Dermis blood vessel endothelial cell (primary cell): ENCODE results near the gene RFXANK. TPM values are rescaled to one million over a fixed set of nuclear protein-coding genes. Genes with fewer than 3 reads are reported as not detected.
"Not testable (repeated sequence)": the region's sequence is repeated elsewhere in the genome, so short reads cannot be mapped to it uniquely, and the experiment has no call there.

Source experiments
- DNase-seq: peaks from one replicate; pipeline ENCODE4 v3.0.0; 2010
- total RNA-seq: library from RNA; depleted of rRNA; stranded (reverse); fragments of >200 nt; gene quantifications from 2 replicates; pipeline ENCODE4 v1.2.3, GENCODE V29; 2014

The RFXANK gene
- total RNA-seq, 1 donor from 2014 or later = 108 TPM

DNA sequence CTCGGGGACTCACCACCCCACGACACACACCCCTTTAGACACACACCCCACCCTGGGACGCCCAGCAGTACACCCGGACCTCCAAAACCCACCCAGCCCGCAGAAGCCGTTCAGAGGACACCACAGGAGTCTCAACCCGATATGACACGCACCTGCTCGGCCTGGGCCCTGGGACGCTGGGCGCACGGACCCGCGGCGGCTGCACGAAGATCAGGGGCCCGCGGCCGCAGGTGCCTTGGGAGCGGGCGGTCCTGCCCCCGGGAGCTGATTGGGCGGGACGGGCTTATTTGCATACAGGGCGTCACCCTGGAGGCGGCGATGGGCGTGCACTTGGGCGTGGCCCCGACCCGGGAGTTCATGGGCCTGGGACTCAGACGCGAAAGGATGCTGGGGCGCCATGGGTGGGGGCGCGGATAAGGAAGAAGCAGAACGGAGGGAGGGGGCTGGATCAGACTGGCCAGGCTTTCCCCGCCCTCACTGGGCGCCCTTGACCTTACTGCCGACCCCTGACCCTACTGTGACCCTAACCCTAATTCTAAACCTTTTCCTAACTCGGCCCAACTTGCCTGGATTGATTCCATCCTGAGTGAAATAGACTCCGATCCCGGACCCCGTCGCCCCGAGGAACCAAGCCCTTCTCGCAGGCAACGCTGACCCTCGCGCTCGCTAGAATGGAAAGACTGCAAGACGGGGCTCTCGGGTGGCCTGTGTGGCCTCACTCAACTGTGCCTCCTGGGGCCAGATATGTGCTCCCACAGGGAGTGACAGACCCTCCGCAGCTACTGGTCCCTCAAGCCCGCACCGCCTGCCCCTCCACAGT, 21.8 kb upstream of the RFXANK start, which contains the start of gene MEF2B:
TSS of gene MEF2B (minus strand) at position 211 of the 820 bp plus-strand sequence. CDS start 19,528 bp downstream, outside the sequence.
- DNase-seq = peak; percentile 77

- DNase-seq = no peak
Observed at GRCh38 chr19:19170873-19171672, 21.0 kb upstream of the RFXANK start.

- DNase-seq = no peak
Observed at GRCh38 chr19:19171821-19172532, 20.1 kb upstream of the RFXANK start.

DNA sequence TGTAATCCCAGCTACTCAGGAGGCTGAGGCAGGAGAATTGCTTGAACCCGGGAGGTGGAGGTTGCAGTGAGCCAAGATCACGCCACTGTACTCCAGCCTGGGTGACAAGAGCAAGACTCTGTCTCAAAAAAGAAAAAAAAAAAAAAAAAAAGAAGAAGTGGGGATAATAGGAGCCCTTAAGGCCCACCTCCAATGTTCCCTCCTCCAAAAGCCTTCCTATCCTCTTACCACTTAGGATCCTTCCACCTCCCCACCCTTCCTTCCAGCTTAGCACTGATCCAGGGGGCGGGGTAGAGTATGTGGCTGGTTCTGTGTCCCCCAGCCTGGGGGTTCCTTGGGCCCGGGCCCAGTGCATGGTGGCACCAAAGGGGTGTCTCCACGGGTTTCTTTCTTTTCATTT, 18.8 kb upstream of the RFXANK start:
- not testable (repeated sequence) for DNase-seq

- no peak for DNase-seq
Observed at GRCh38 chr19:19176950-19177349, 15.1 kb upstream of the RFXANK start.

GRCh38 chr19:19179548-19180441, 12.3 kb upstream of the RFXANK start:
- DNase-seq = no peak

DNA sequence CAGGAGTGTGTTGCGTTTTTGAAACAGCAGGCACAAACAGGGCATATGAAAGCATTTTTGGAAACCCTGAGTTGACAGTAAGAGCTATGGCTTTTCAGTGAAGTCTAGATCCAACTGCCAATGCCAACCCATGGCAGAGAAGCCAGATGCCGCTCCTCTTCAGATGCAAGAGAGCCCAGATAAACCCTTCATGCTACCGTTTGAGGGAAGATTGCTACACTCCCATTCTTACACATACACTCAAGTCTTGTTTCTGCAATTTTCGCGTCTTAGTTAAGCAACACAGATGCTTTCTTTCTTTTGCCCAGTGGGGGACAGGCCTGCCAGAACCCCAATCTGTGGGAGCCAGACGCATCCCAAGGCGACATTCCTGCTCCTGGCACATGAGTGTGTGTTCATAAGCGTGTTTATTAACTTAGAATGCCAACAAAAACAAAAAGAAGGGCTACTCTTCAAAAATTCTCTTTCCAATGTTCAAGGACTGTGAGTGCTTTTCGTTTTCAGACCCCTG, 10.5 kb upstream of the RFXANK start:
- DNase-seq = no peak

DNA sequence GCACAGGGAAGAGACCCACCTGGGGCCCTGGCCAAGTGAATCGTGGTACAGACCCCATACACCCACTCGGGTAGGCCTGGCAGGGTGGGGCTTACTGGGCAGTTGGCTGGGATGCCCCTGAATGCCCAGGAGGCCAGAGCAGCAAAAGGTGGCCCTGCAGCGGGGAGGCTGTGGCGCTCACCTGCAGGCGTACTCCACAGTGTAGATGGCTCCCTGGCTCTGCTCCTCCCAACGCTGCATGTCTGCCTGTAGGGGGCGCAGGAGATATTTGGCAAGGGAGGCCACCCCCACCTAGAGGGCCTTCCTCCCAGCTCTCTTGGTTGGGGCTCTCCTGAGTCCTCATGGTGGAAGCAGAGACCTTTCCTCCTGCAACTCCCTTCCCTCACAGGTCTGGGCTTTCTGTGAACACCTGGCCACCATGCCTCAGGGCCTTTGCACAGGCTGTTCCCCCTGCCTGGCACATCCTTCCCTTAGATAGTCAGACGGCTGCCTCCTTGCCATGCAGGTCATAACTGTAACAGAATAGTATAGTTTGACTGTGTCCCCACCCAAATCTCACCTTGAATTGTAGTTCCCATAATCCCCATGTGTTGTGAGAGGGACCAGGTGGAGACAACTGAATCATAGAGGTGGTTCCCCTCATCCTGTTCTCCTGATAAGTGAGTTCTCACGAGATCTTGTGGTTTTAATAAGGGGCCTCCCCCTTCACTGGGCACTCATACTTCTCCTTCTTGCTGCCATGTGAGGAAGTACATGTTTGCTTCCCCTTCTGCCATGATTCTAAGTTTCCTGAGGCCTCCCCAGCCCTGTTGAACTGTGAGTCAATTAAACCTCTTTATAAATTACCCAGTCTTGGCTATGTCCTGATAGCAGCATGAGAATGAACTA, 6.0 kb upstream of the RFXANK start:
- peak; percentile 77 for DNase-seq

- no peak for DNase-seq
Observed at GRCh38 chr19:19186742-19187141, 5.3 kb upstream of the RFXANK start.

- no peak for DNase-seq
Observed at GRCh38 chr19:19191768-19192077, 335 bp upstream of the RFXANK start.

GRCh38 chr19:19192910-19193423, 909 bp downstream of the RFXANK start:
- peak; percentile 50 for DNase-seq

- peak; percentile 45 for DNase-seq
Observed at GRCh38 chr19:19193926-19194325, 1.9 kb downstream of the RFXANK start.

GRCh38 chr19:19201697-19202630, 9.9 kb downstream of the RFXANK start:
- DNase-seq = no peak

DNA sequence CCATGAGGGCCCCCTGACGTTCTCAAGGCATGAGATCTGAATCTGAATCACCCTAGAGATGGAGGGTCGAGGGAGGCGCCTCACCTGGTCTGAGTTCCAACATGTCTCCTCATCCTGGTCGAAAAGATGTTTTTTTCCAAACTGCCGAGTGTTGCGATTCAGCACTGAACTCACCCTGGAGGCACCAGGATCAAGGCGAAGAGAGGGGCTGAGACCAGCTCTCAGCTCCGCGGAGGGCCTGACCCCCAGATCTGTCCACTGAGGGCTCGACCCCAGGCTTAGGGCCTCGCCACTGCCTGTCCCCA, 10.6 kb downstream of the RFXANK start:
- DNase-seq = no peak

GRCh38 chr19:19203012-19203856, 11.2 kb downstream of the RFXANK start, which contains the start of gene NR2C2AP:
NR2C2AP (minus strand) TSS chr19:19203414; CDS start chr19:19203060, 354 bp downstream.
- DNase-seq = peak; percentile 94

GRCh38 chr19:19204181-19204580, 12.1 kb downstream of the RFXANK start:
- DNase-seq = no peak

DNA sequence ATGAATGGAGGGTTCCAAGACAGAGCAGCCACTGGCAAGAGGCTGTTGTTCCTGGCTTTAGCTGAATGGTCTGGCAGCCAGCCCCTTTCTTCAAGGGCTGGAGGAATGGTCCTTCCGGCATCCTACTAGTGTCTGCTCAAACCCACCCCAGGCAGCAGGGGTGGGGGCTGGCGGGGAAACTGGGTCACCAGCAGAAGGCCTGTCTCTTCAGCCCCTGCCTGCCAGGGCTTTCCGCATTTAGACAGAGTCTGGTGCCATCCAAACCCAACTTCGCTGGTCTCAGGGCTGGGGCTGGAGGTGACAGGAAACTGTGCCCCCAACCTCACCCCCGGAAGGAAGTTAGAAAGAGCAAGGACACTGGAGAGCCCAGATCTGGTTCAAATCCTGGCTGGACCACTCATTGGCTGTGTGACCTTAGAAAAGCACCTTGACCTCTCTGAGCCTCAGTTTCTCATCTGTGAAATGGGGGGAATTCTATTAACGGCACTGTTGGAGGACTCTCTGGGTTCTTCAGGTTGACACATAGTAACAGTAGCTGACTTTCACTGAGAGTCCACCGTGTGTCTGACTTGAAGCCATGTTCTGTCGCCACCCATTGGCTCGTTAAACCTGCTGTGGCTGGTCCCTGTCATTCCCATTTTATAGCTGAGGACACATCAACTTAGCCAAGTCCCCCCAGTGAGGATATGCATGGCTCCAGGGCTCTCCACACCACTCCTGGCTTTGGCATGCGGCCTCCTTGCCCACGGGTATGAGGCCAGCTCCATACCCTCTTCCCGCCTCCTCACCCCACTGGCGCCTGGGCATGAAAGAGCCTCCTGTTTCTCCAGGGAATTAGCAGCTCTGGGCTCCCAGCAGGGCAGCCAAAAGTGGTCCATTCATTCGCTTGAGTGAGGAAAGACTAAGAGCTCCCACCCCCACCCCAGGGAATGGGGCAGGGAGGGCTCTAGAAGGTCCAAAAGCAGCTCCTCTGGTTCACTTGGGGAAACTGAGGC, 13.7 kb downstream of the RFXANK start:
- DNase-seq = no peak
